ENCODE results near the gene RNF144B. TPM values are rescaled to one million over a fixed set of nuclear protein-coding genes. Genes with fewer than 3 reads are reported as not detected.
A peak's percentile ranks its signal among the peaks of the same experiment; 100 is the strongest.

The RNF144B gene
- total and polyA plus RNA-seq, 2 of the 13 experiments (the other 11 are each of a cell fraction or from before 2014, with no cell fraction given) = 1.8 to 4.3 TPM

GRCh38 chr6:18503593-18504231 lies 116.6 kb downstream of the RNF144B start (continued):
- TF ChIP-seq ARID5B (CRISPR knock-in tag; IDR thresholded peaks at IDR 0.05) = peak; percentile 25; the same call in 1 of the 2 replicates
- TF ChIP-seq GPN1 (CRISPR knock-in tag; IDR thresholded peaks at IDR 0.05; ENCODE audit: borderline replicate concordance) = no peak
- TF ChIP-seq ZNF501 (CRISPR knock-in tag; IDR thresholded peaks at IDR 0.05) = peak; percentile 63; the same call in 1 of the 2 replicates
- no peak for TF ChIP-seq ZNF264 (CRISPR knock-in tag; IDR thresholded peaks at IDR 0.05)
- no peak; the same call in 1 of the 2 replicates for TF ChIP-seq TFAP4 (IDR thresholded peaks at IDR 0.05; ENCODE audit: borderline replicate concordance, low read depth)
- peak; percentile 97 for TF ChIP-seq CTCF (CRISPR knock-in tag; IDR thresholded peaks at IDR 0.05)
- no peak for TF ChIP-seq PHB2 (IDR thresholded peaks at IDR 0.05; ENCODE audit: partially characterized antibody)
- no peak for TF ChIP-seq KDM3A (CRISPR knock-in tag; IDR thresholded peaks at IDR 0.05; ENCODE audit: low read depth)
- peak; percentile 96 for TF ChIP-seq NR2C2 (CRISPR knock-in tag; IDR thresholded peaks at IDR 0.05; ENCODE audit: borderline replicate concordance)
- TF ChIP-seq PRDM15 (CRISPR knock-in tag; IDR thresholded peaks at IDR 0.05) = no peak
- no peak for TF ChIP-seq ZNF160 (CRISPR knock-in tag; IDR thresholded peaks at IDR 0.05)
- TF ChIP-seq KDM5B (CRISPR knock-in tag; IDR thresholded peaks at IDR 0.05; ENCODE audit: borderline replicate concordance) = no peak
- TF ChIP-seq ZNF354B (CRISPR knock-in tag; IDR thresholded peaks at IDR 0.05) = no peak
- TF ChIP-seq ZNF766 (CRISPR knock-in tag; IDR thresholded peaks at IDR 0.05; ENCODE audit: borderline replicate concordance) = no peak
- TF ChIP-seq ZSCAN21 (CRISPR knock-in tag; IDR thresholded peaks at IDR 0.05; ENCODE audit: borderline replicate concordance) = no peak
- no peak; the same call in 1 of the 2 replicates for TF ChIP-seq MIER2 (CRISPR knock-in tag; IDR thresholded peaks at IDR 0.05)
- no peak for TF ChIP-seq MTA3 (CRISPR knock-in tag; IDR thresholded peaks at IDR 0.05)
- no peak for TF ChIP-seq MXD4 (CRISPR knock-in tag; IDR thresholded peaks at IDR 0.05)
- no peak for TF ChIP-seq CEBPB (IDR thresholded peaks at IDR 0.05; ENCODE audit: borderline replicate concordance, low read depth, low read length)
- TF ChIP-seq SMAD3 (CRISPR knock-in tag; IDR thresholded peaks at IDR 0.05) = peak; percentile 62; the same call in 1 of the 2 replicates
